GM23248 (cell line): Measurements from ENCODE around the gene OAS1. TPM values are rescaled to one million over a fixed set of nuclear protein-coding genes. Genes with fewer than 3 reads are reported as not detected.

Source experiments
- DNase-seq: peaks from one replicate; pipeline ENCODE4 v3.0.0-alpha.2; 2015
- H2AFZ ChIP-seq: fragments of 200-600 bp; sonication (generic); 2 replicates; pipeline ENCODE4 v1.6.1; 2016; ENCODE audit warnings: antibody characterized with exemption
- H3F3A ChIP-seq: fragments of 200-600 bp; sonication (generic); 2 replicates; pipeline ENCODE4 v1.6.1; 2016; ENCODE audit warnings: mild to moderate bottlenecking, antibody characterized with exemption, mixed run types; ENCODE audit not compliant: insufficient read depth
- H3K27ac ChIP-seq: fragments of 200-600 bp; sonication (generic); 2 replicates; pipeline ENCODE4 v1.5.1; 2016; ENCODE audit warnings: mild to moderate bottlenecking
- H3K27me3 ChIP-seq: fragments of 200-600 bp; sonication (generic); replicated peaks from 2 replicates; pipeline ENCODE4 v1.6.1; 2016; ENCODE audit warnings: mild to moderate bottlenecking; ENCODE audit not compliant: insufficient read depth
- H3K36me3 ChIP-seq: fragments of 200-600 bp; sonication (generic); 2 replicates; pipeline ENCODE4 v1.6.1; 2016; ENCODE audit warnings: low read depth, mild to moderate bottlenecking
- H3K4me1 ChIP-seq: fragments of 200-600 bp; sonication (generic); 2 replicates; pipeline ENCODE4 v1.6.1; 2016; ENCODE audit warnings: mild to moderate bottlenecking; ENCODE audit not compliant: insufficient read depth
- H3K4me2 ChIP-seq: fragments of 200-600 bp; sonication (generic); one replicate; pipeline ENCODE4 v1.6.1; 2016; ENCODE audit warnings: mild to moderate bottlenecking; ENCODE audit not compliant: unreplicated experiment
- H3K4me3 ChIP-seq: fragments of 200-600 bp; sonication (generic); 2 replicates; pipeline ENCODE4 v1.5.1; 2016; ENCODE audit warnings: mild to moderate bottlenecking
- H3K79me2 ChIP-seq: fragments of 200-600 bp; sonication (generic); 2 replicates; pipeline ENCODE4 v1.6.1; 2016; ENCODE audit warnings: mild to moderate bottlenecking; ENCODE audit not compliant: insufficient read depth
- H3K9ac ChIP-seq: fragments of 200-600 bp; sonication (generic); 2 replicates; pipeline ENCODE4 v1.6.1; 2016; ENCODE audit warnings: mild to moderate bottlenecking
- H3K9me2 ChIP-seq: fragments of 200-600 bp; sonication (generic); 2 replicates; pipeline ENCODE4 v1.6.1; 2016; ENCODE audit warnings: mixed run types, mild to moderate bottlenecking, moderate library complexity; ENCODE audit not compliant: insufficient read depth
- H3K9me3 ChIP-seq: fragments of 200-600 bp; sonication (generic); one replicate; pipeline ENCODE4 v1.6.1; 2017; ENCODE audit warnings: low read depth
- H4K20me1 ChIP-seq: fragments of 200-600 bp; sonication (generic); 2 replicates; pipeline ENCODE4 v1.6.0; 2016; ENCODE audit not compliant: insufficient read depth
- EZH2 ChIP-seq: fragments of 200-600 bp; sonication (generic); IDR thresholded peaks from 2 replicates; pipeline ENCODE4 v1.6.1; 2018; ENCODE audit warnings: antibody characterized with exemption, mild to moderate bottlenecking; ENCODE audit not compliant: insufficient read depth, poor library complexity, severe bottlenecking
- EZH2phosphoT487 ChIP-seq: fragments of 200-600 bp; sonication (generic); IDR thresholded peaks from 2 replicates; pipeline ENCODE4 v1.6.1; 2018; ENCODE audit warnings: antibody characterized with exemption, moderate library complexity, mild to moderate bottlenecking, low read depth; ENCODE audit not compliant: insufficient read depth
- WGBS, 2 experiments: methylation state at CpG; one replicate each; pipeline ENCODE4 v1.1.6; 2015 to 2017; ENCODE audit warnings: low lambda C conversion rate in 2 of 2, low coverage in 1 of 2; ENCODE audit errors: missing lambda C conversion rate in 2 of 2; 5-methylcytosine and 5-hydroxymethylcytosine counted together
- in situ Hi-C: fragments of 300-500 bp; cut with MboI; formaldehyde crosslinking; loops from 2 replicates; pipeline ENCODE4 v1.15.0; 2020
- polyA plus RNA-seq: library from polyadenylated mRNA; unstranded; fragments of >200 nt; fragmentation: Nextera tagmentation; extraction: Ambion mirVana; gene quantifications from 2 replicates; pipeline ENCODE4 v1.2.1, GENCODE V29; 2016
- total RNA-seq: library from RNA; depleted of rRNA; stranded (reverse); fragments of >200 nt; shearing (Covaris generic); gene quantifications from 2 replicates; pipeline ENCODE4 v1.2.3, GENCODE V29; 2014

The OAS1 gene
- total and polyA plus RNA-seq, 2 experiments from 2014 or later, result 0.10 TPM; not detected in 1

- Histone ChIP-seq H3K4me3 (no peak overlapping the region), H3K4me2 (no peak overlapping the region), H3K4me1 (no peaks in the 10 kb centered on the region), H3K36me3 (no peaks in the 10 kb centered on the region), H4K20me1 (no peaks in the 10 kb centered on the region), H3K79me2 (no peaks in the 10 kb centered on the region), H3K27me3 (no peaks in the 10 kb centered on the region), H3K27ac (no peak overlapping the region), H2AFZ (no peak overlapping the region), H3K9ac (no peak overlapping the region), H3F3A (no peaks in the 10 kb centered on the region), H3K9me3 (no peaks in the 10 kb centered on the region), H3K9me2 (no peaks in the 10 kb centered on the region)
- 24 to 28% methylated on average over 11 of the region's 11 CpGs for WGBS, 2 experiments
- in situ Hi-C loops, result no loop called here
- no peak for TF ChIP-seq EZH2phosphoT487
- no peak for TF ChIP-seq EZH2
- no peak for DNase-seq
These were observed 44.0 kb upstream of the OAS1 start for GRCh38 chr12:112862636-112863290.

GRCh38 chr12:112868459-112869041 lies 38.2 kb upstream of the OAS1 start:
- no peak for DNase-seq
- Histone ChIP-seq H3F3A (no peaks in the 10 kb centered on the region), H2AFZ (no peak overlapping the region), H3K4me2 (no peak overlapping the region), H3K4me3 (no peak overlapping the region), H3K27ac (no peak overlapping the region), H3K36me3 (no peaks in the 10 kb centered on the region), H4K20me1 (no peaks in the 10 kb centered on the region), H3K9ac (no peak overlapping the region), H3K9me3 (no peaks in the 10 kb centered on the region), H3K4me1 (no peaks in the 10 kb centered on the region), H3K9me2 (no peaks in the 10 kb centered on the region), H3K79me2 (no peaks in the 10 kb centered on the region), H3K27me3 (0 out of 2 replicates have a peak, but pooled peaks cover 5% of the 10 kb centered on the region)
- TF ChIP-seq EZH2phosphoT487, result no peak
- no peak for TF ChIP-seq EZH2
- 24 to 27% methylated on average over 5 of the region's 5 CpGs for WGBS, 2 experiments
- in situ Hi-C loops, result no loop called here

- Histone ChIP-seq H4K20me1 (no peaks in the 10 kb centered on the region), H3K9ac (no peak overlapping the region), H2AFZ (no peak overlapping the region), H3K4me3 (no peak overlapping the region), H3K4me1 (no peaks in the 10 kb centered on the region), H3K79me2 (no peaks in the 10 kb centered on the region), H3K9me3 (no peaks in the 10 kb centered on the region), H3K9me2 (no peaks in the 10 kb centered on the region), H3F3A (no peaks in the 10 kb centered on the region), H3K36me3 (no peaks in the 10 kb centered on the region), H3K27me3 (0 out of 2 replicates have a peak, but pooled peaks cover 5% of the 10 kb centered on the region), H3K27ac (no peak overlapping the region), H3K4me2 (no peak overlapping the region)
- in situ Hi-C loops, result no loop called here
- no peak for TF ChIP-seq EZH2phosphoT487
- no peak for TF ChIP-seq EZH2
- DNase-seq, result no peak
- WGBS, 2 experiments, result 51 to 57% methylated on average over 2 of the region's 2 CpGs
These were observed 37.7 kb upstream of the OAS1 start for GRCh38 chr12:112869091-112869490.

GRCh38 chr12:112869778-112870177 lies 37.0 kb upstream of the OAS1 start:
- Histone ChIP-seq H3K36me3 (no peaks in the 10 kb centered on the region), H3K9me3 (no peaks in the 10 kb centered on the region), H3K9ac (no peak overlapping the region), H3K79me2 (no peaks in the 10 kb centered on the region), H3K27me3 (0 out of 2 replicates have a peak, but pooled peaks cover 5% of the 10 kb centered on the region), H3K4me3 (no peak overlapping the region), H3K4me2 (no peak overlapping the region), H3K4me1 (no peaks in the 10 kb centered on the region), H2AFZ (no peak overlapping the region), H4K20me1 (no peaks in the 10 kb centered on the region), H3K27ac (no peak overlapping the region), H3K9me2 (no peaks in the 10 kb centered on the region), H3F3A (no peaks in the 10 kb centered on the region)
- no peak for TF ChIP-seq EZH2phosphoT487
- no peak for TF ChIP-seq EZH2
- no peak for DNase-seq
- 40 to 42% methylated on average over 12 of the region's 12 CpGs for WGBS, 2 experiments
- in situ Hi-C loops, result no loop called here
